Measurements from ENCODE around the gene ROBO1. TPM values are rescaled to one million over a fixed set of nuclear protein-coding genes. Genes with fewer than 3 reads are reported as not detected.

ROBO1 gene
- total and polyA plus RNA-seq, 2 of the 8 experiments (the other 6 are each of a cell fraction or from before 2014, with no cell fraction given): 51.4 to 91.0 TPM

DNA sequence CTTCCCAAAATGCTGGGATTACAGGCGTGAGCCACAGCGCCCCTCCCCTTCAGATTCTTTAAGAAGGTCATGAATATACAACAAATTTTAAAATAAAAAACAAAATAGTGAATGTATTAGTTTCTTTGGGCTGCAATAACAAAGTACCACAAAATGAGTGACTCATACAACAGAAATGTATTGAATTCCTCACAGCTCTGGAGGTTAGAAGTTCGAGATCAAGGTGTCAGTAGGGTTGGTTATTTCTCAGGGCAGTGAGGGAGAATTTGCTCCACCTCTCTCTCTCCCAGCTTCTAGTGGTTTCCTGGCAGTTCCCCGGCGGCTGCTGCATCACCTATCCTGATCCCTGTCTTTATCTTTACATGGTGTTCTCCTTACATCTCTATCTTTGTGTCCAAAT lies 804.0 kb downstream of the ROBO1 start:
- no peak overlapping the region for H4K8ac ChIP-seq (ENCODE audit: extremely low read depth, insufficient read depth, low read length)
- no peak overlapping the region for H3K14ac ChIP-seq (ENCODE audit: insufficient read length)
- no peak overlapping the region for H2BK12ac ChIP-seq (ENCODE audit: low read depth, low read length)
- ChIA-PET POLR2A (ENCODE audit: partially characterized antibody) (no interaction called here), CTCF (ENCODE audit: partially characterized antibody) (no interaction called here)
- H3K18ac ChIP-seq (ENCODE audit: extremely low read depth, low read length): no peak overlapping the region
- H3K9ac ChIP-seq (replicated peaks in 1 of 4; ENCODE audit: extremely low read depth in 1 of 4, low read depth in 3 of 4, low read length in 3 of 4): no peak overlapping the region
- H2AFZ ChIP-seq (ENCODE audit: low read length): no peak overlapping the region
- H3K27ac ChIP-seq (ENCODE audit: low read depth, low read length): no peak overlapping the region
- no peak overlapping the region for H4K5ac ChIP-seq (ENCODE audit: insufficient read length, low read depth, low read length)
- no peaks in the 10 kb centered on the region for H3K4me1 ChIP-seq (replicated peaks in 1 of 4; ENCODE audit: control insufficient read depth in 3 of 4, insufficient read depth in 4 of 4, low read length in 3 of 4)
- no peaks in the 10 kb centered on the region for H3K36me3 ChIP-seq (ENCODE audit: control insufficient read depth in 2 of 4, insufficient read depth in 4 of 4, low read length in 3 of 4)
- no peak overlapping the region for H3K4ac ChIP-seq (replicated peaks; ENCODE audit: insufficient read length, low read depth, low read length)
- no peak overlapping the region for H3K23ac ChIP-seq (ENCODE audit: insufficient read length)
- TF ChIP-seq EP300 (IDR thresholded peaks at IDR 0.05; ENCODE audit: borderline replicate concordance in 1 of 2, low read depth in 2 of 2, low read length in 2 of 2): no peak
- no peak for TF ChIP-seq CHD1 (IDR thresholded peaks at IDR 0.05; ENCODE audit: low read depth, low read length)
- TF ChIP-seq RXRA (IDR thresholded peaks at IDR 0.05; ENCODE audit: insufficient read depth, low read depth, low read length): no peak
- TF ChIP-seq JUND (IDR thresholded peaks at IDR 0.05; ENCODE audit: low read length): peak; percentile 43; the same call in 1 of the 2 replicates
- no peak overlapping the region for H2BK5ac ChIP-seq (ENCODE audit: low read depth, low read length)
- no peak for DNase-seq (ENCODE audit: low read depth in 1 of 2, low spot score in 2 of 2)
- H3K79me1 ChIP-seq (ENCODE audit: low read depth, low read length): peaks cover 1% of the 10 kb centered on the region; the same call in 1 of the 2 replicates
- no peak overlapping the region for H2AK5ac ChIP-seq (ENCODE audit: low read depth, low read length)
- no peaks in the 10 kb centered on the region for H3K27me3 ChIP-seq (replicated peaks in 1 of 4; ENCODE audit: control insufficient read depth in 3 of 4, extremely low read depth in 1 of 4, insufficient read depth in 3 of 4, low read length in 3 of 4)
- peaks cover 6 to 8% of the 10 kb centered on the region in 2 experiments; a peak in 2 of 4 replicates for H3K9me3 ChIP-seq (ENCODE audit: insufficient read depth in 2 of 2, low read depth in 1 of 2, low read length in 1 of 2)
- no peak overlapping the region for H2BK20ac ChIP-seq (ENCODE audit: low read length)
- H2BK120ac ChIP-seq (replicated peaks; ENCODE audit: low read depth, low read length): no peak overlapping the region
- WGBS, 2 experiments (ENCODE audit: extremely low coverage in 1 of 2, insufficient coverage in 1 of 2, insufficient read length in 1 of 2, insufficient replicate concordance in 2 of 2, low coverage in 1 of 2, low lambda C conversion rate in 2 of 2, missing lambda C conversion rate in 1 of 2): 90% methylated on average over 5 of the region's 5 CpGs; no CpG with 5 or more reads in 1 of the 2 experiments
- H3K56ac ChIP-seq (replicated peaks; ENCODE audit: insufficient read length, low read depth, low read length): no peak overlapping the region
- H4K91ac ChIP-seq (replicated peaks; ENCODE audit: insufficient read length, low read length): no peak overlapping the region
- no peak for FAIRE-seq
- H3K4me2 ChIP-seq (ENCODE audit: insufficient read depth in 1 of 2, low read depth in 2 of 2, low read length in 2 of 2): no peak overlapping the region
- H3K4me3 ChIP-seq (ENCODE audit: extremely low read depth in 1 of 4, insufficient read depth in 2 of 4, low read depth in 3 of 4, low read length in 4 of 4): no peak overlapping the region
- no peak overlapping the region for H2BK15ac ChIP-seq (ENCODE audit: low read length)
- H4K20me1 ChIP-seq (replicated peaks in 1 of 2; ENCODE audit: control insufficient read depth in 1 of 2, insufficient read depth in 2 of 2, low read length in 2 of 2): no peaks in the 10 kb centered on the region
- H3K79me2 ChIP-seq (ENCODE audit: control insufficient read depth in 1 of 2, insufficient read depth in 2 of 2, low read length in 2 of 2): peaks cover 0 to 42% of the 10 kb centered on the region in 2 experiments; a peak in 2 of 4 replicates
- peaks cover 2% of the 10 kb centered on the region; the same call in 1 of the 2 replicates for H3K23me2 ChIP-seq (ENCODE audit: low read depth, low read length)
